A673 (cell line): ENCODE data around the gene CHCHD3. TPM values are rescaled to one million over a fixed set of nuclear protein-coding genes. Genes with fewer than 3 reads are reported as not detected.

Experiments used
- BruUV-seq: library from RNA; stranded (reverse); fragments of 400-500 nt; replicated peaks from 2 replicates; lab custom pipeline; 2021; lab: Mats Ljungman, UMichigan
- CTCF ChIA-PET: fragments of 300-600 bp; sonication (Branson Sonifier 250); formaldehyde crosslinking; loops from one replicate; lab custom pipeline; 2022; ENCODE audit warnings: antibody characterized with exemption; lab: Charles Lee
- POLR2A ChIA-PET: fragments of 300-600 bp; sonication (Branson Sonifier 250); formaldehyde crosslinking; loops from one replicate; lab custom pipeline; 2022; ENCODE audit warnings: antibody characterized with exemption; ENCODE audit not compliant: low non-redundant PET; lab: Charles Lee
- DNase-seq: peaks from one replicate; pipeline ENCODE4 v3.0.0-alpha.2; 2015; ENCODE audit warnings: low spot score
- H3K27ac ChIP-seq: fragments of 200-600 bp; sonication (generic); 2 replicates; pipeline ENCODE4 v1.5.1; 2016; ENCODE audit warnings: mixed run types, low read depth, mild to moderate bottlenecking, mixed read lengths, antibody characterized with exemption, low read length; ENCODE audit not compliant: poor library complexity, severe bottlenecking
- H3K27me3 ChIP-seq: fragments of 200-600 bp; sonication (generic); replicated peaks from 2 replicates; pipeline ENCODE4 v1.6.1; 2017; ENCODE audit warnings: mixed run types, low read depth, mild to moderate bottlenecking, mixed read lengths, antibody characterized with exemption, low read length; ENCODE audit not compliant: insufficient read depth, poor library complexity
- H3K36me3 ChIP-seq: fragments of 200-600 bp; sonication (generic); 2 replicates; pipeline ENCODE4 v1.6.1; 2016; ENCODE audit warnings: mixed run types, mild to moderate bottlenecking, mixed read lengths, antibody characterized with exemption, low read length; ENCODE audit not compliant: insufficient read depth, poor library complexity, severe bottlenecking
- H3K4me1 ChIP-seq: fragments of 200-600 bp; sonication (generic); 2 replicates; pipeline ENCODE4 v1.6.1; 2017; ENCODE audit warnings: mixed run types, mild to moderate bottlenecking, mixed read lengths, antibody characterized with exemption, low read length; ENCODE audit not compliant: insufficient read depth, poor library complexity, severe bottlenecking
- H3K4me3 ChIP-seq: fragments of 200-600 bp; sonication (generic); 2 replicates; pipeline ENCODE4 v1.5.1; 2016; ENCODE audit warnings: low read depth, mixed run types, mild to moderate bottlenecking, mixed read lengths, low read length; ENCODE audit not compliant: poor library complexity, severe bottlenecking
- H3K9me3 ChIP-seq: fragments of 200-600 bp; sonication (generic); 2 replicates; pipeline ENCODE4 v1.6.1; 2016; ENCODE audit warnings: mixed run types, low read depth, mild to moderate bottlenecking, mixed read lengths, antibody characterized with exemption, low read length; ENCODE audit not compliant: poor library complexity, severe bottlenecking
- EZH2 ChIP-seq: fragments of 200-600 bp; sonication (generic); IDR thresholded peaks from 2 replicates; pipeline ENCODE4 v1.6.1; 2017; ENCODE audit warnings: borderline replicate concordance, low read depth, mild to moderate bottlenecking, mixed read lengths, antibody characterized with exemption, low read length; ENCODE audit not compliant: poor library complexity, severe bottlenecking
- intact Hi-C: fragments of 100-400 bp; cut with micrococcal nuclease; formaldehyde crosslinking; loops from one replicate; pipeline ENCODE4 v1.10.0; 2022; ENCODE audit not compliant: unreplicated experiment
- total RNA-seq: library from RNA; stranded (reverse); gene quantifications from 2 replicates; pipeline ENCODE4 v1.2.3, GENCODE V29; 2021
- TF ChIP-seq, protein P1 (sequence below): fragments of 300-800, 200-600 bp; sonication (generic); conservative IDR thresholded peaks from 2 replicates; pipeline ENCODE4 v1.5.1; 2017; ENCODE audit warnings: low read depth, mild to moderate bottlenecking, antibody characterized with exemption, low read length, moderate library complexity, mixed read lengths

The CHCHD3 gene
- total RNA-seq, 1 experiment from 2014 or later: 128 TPM

DNA sequence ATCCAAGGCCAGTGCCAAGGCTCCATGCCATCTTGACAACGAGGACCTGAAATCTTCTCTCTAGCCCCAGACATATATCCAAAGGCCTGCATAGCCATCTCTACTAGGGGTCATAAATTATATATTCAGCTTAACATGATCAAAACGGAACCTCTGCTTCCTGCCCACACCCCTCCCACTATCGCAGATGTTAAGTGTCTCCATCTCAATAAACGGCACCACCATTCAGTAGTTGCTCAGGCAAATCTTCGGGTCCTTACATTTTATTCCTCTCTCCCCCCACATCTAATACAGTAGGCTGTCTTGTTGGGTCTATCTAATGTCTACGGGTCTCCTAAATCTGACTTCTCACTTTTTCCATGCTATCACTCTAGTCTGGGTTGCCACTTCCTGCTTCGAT lies 304.5 kb downstream of the CHCHD3 start:
- peaks cover 5% of the 10 kb centered on the region for H3K4me1 ChIP-seq
- no TSS peak for BruUV-seq
- intact Hi-C loops: no loop called here
- ChIA-PET POLR2A (no interaction called here), CTCF (no interaction called here)
- no peaks in the 10 kb centered on the region for H3K27me3 ChIP-seq
- no peak overlapping the region for H3K4me3 ChIP-seq
- no peaks in the 10 kb centered on the region for H3K9me3 ChIP-seq
- TF ChIP-seq EZH2: no peak
- TF ChIP-seq, protein P1, sequence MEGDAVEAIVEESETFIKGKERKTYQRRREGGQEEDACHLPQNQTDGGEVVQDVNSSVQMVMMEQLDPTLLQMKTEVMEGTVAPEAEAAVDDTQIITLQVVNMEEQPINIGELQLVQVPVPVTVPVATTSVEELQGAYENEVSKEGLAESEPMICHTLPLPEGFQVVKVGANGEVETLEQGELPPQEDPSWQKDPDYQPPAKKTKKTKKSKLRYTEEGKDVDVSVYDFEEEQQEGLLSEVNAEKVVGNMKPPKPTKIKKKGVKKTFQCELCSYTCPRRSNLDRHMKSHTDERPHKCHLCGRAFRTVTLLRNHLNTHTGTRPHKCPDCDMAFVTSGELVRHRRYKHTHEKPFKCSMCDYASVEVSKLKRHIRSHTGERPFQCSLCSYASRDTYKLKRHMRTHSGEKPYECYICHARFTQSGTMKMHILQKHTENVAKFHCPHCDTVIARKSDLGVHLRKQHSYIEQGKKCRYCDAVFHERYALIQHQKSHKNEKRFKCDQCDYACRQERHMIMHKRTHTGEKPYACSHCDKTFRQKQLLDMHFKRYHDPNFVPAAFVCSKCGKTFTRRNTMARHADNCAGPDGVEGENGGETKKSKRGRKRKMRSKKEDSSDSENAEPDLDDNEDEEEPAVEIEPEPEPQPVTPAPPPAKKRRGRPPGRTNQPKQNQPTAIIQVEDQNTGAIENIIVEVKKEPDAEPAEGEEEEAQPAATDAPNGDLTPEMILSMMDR: no peak
- no peak overlapping the region for H3K27ac ChIP-seq
- DNase-seq: no peak
- no peaks in the 10 kb centered on the region for H3K36me3 ChIP-seq

DNA sequence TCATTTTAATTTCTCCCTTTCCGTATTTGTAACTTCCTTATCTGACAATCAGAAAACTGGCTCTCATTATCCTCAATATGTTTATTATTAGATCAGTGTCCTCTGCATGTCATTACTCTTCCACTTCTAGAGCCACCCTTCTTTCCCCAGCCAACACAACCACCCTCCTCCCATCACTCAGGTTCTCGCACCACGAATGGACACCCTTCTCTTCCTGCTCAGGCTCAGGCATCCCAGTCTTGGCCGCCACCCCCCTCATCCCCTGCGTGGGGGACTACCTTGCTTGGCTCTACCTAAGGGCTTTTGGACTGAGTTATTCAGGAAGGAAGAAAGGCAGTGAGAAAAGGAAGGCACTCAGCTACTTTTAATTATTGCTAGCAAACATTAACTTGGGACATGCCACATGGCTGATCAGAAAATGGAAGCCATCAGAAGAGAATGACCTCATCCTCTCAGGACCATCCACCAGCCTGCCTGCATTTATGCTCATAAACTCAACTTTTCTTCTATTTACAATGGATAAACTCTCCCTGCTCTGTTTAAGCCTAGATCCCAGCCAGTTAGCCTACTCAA lies 305.8 kb downstream of the CHCHD3 start:
- DNase-seq: no peak
- Histone ChIP-seq H3K27ac (no peak overlapping the region), H3K36me3 (no peaks in the 10 kb centered on the region), H3K9me3 (no peaks in the 10 kb centered on the region), H3K27me3 (no peaks in the 10 kb centered on the region), H3K4me1 (peaks cover 5% of the 10 kb centered on the region), H3K4me3 (no peak overlapping the region)
- ChIA-PET POLR2A (no interaction called here), CTCF (no interaction called here)
- BruUV-seq: no TSS peak
- TF ChIP-seq, protein P1: no peak
- no peak for TF ChIP-seq EZH2
- intact Hi-C loops: no loop called here

DNA sequence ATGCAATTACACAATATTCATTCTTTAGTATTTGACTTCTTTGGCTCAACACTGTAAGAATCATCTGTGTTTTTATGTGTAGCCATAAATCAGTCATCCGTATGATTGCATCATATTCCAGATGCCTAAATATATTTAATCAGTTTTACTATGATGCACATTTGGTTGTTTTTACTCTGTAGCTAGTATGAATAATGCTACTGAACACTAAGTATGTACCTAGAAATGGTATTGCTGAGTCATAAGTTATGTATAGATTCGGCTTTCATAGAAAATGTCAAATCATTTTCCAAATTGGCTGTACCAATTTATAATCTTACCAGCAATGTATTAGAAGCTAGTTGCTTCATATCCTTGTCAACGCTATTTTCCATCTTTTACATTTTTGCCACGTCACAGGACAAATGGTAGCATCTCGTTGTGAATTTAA lies 308.3 kb downstream of the CHCHD3 start:
- CTCF ChIA-PET: no interaction called here
- DNase-seq: no peak
- no peaks in the 10 kb centered on the region for H3K27me3 ChIP-seq
- H3K27ac ChIP-seq: no peak overlapping the region
- POLR2A ChIA-PET: no interaction called here
- peaks cover 5% of the 10 kb centered on the region for H3K4me1 ChIP-seq
- BruUV-seq: no TSS peak
- TF ChIP-seq, protein P1: no peak
- TF ChIP-seq EZH2: no peak
- peaks cover 9% of the 10 kb centered on the region for H3K9me3 ChIP-seq
- intact Hi-C loops: no loop called here
- no peak overlapping the region for H3K4me3 ChIP-seq
- H3K36me3 ChIP-seq: no peaks in the 10 kb centered on the region
